ENCODE measurements around the gene FCN3. TPM values are rescaled to one million over a fixed set of nuclear protein-coding genes. Genes with fewer than 3 reads are reported as not detected.
"Not testable (repeated sequence)": the region's sequence is repeated elsewhere in the genome, so short reads cannot be mapped to it uniquely, and the experiment has no call there.

The FCN3 gene
- total and polyA plus RNA-seq, 2 donors (not counting 1 experiment from before 2014, with no cell fraction given), result not detected

GRCh38 chr1:27409669-27410068, 35.0 kb upstream of the FCN3 start:
- H4K20me1 ChIP-seq (ENCODE audit: control insufficient read depth, extremely low read depth, insufficient read depth, low read length), result no peaks in the 10 kb centered on the region
- no peak overlapping the region for H2AFZ ChIP-seq (ENCODE audit: low read length)
- H3K9ac ChIP-seq (ENCODE audit: insufficient read depth, low read length), result no peak overlapping the region
- H3K27ac ChIP-seq (ENCODE audit: insufficient read depth, low read length), result no peak overlapping the region
- no peak overlapping the region for H3K4me2 ChIP-seq (ENCODE audit: extremely low read depth, insufficient read depth, low read length)
- H3K4me3 ChIP-seq (replicated peaks in 1 of 4; ENCODE audit: control extremely low read depth in 1 of 4, insufficient read depth in 1 of 4, low read depth in 3 of 4, low read length in 4 of 4), result no peak overlapping the region
- DNase-seq (ENCODE audit: low read depth in 2 of 2), result no peak
- H3K4me1 ChIP-seq (ENCODE audit: control insufficient read depth, extremely low read depth, insufficient read depth, low read length), result peaks cover 13% of the 10 kb centered on the region
- H3K36me3 ChIP-seq (ENCODE audit: control insufficient read depth, insufficient read depth, low read length), result peaks cover 19% of the 10 kb centered on the region
- TF ChIP-seq EZH2 (IDR thresholded peaks at IDR 0.05; ENCODE audit: low read length, missing control alignments), result no peak
- no peak for TF ChIP-seq CTCF (conservative IDR thresholded peaks at IDR 0.05 in 1 of 2, IDR thresholded peaks at IDR 0.05 in 1 of 2; ENCODE audit: low read depth in 1 of 2, low read length in 2 of 2)
- H3K9me3 ChIP-seq (ENCODE audit: control insufficient read depth, insufficient read depth, low read depth, low read length), result no peaks in the 10 kb centered on the region
- H3K27me3 ChIP-seq (ENCODE audit: control insufficient read depth, insufficient read depth, low read length), result no peaks in the 10 kb centered on the region
- H3K79me2 ChIP-seq (ENCODE audit: control insufficient read depth, insufficient read depth, low read length), result no peaks in the 10 kb centered on the region

DNA sequence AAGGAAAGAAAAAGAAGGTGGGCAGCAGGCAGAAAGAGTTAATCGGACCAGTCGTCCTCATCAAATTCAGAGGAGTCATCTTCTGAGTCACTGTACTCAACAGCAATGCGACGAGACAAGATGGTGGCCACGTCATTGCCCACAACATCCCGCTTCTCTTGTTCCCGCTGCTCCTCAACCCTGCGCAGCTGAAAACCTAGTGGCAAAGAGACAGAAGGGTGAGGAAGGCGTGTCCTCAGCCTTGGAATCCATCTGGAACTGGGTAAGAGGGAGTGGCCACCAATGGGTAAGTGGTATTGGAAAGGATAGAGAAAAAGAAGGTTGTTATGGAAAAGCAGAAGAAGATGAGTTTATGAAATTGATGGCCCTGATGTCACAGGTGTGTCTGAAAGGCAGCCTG, 33.5 kb upstream of the FCN3 start:
- H3K36me3 ChIP-seq (ENCODE audit: control insufficient read depth, insufficient read depth, low read length), result peaks cover 12% of the 10 kb centered on the region
- no peak overlapping the region for H3K27ac ChIP-seq (ENCODE audit: insufficient read depth, low read length)
- H3K9me3 ChIP-seq (ENCODE audit: control insufficient read depth, insufficient read depth, low read depth, low read length), result no peaks in the 10 kb centered on the region
- no peak overlapping the region for H3K4me3 ChIP-seq (replicated peaks in 1 of 4; ENCODE audit: control extremely low read depth in 1 of 4, insufficient read depth in 1 of 4, low read depth in 3 of 4, low read length in 4 of 4)
- no peaks in the 10 kb centered on the region for H4K20me1 ChIP-seq (ENCODE audit: control insufficient read depth, extremely low read depth, insufficient read depth, low read length)
- no peak for TF ChIP-seq EZH2 (IDR thresholded peaks at IDR 0.05; ENCODE audit: low read length, missing control alignments)
- TF ChIP-seq CTCF (conservative IDR thresholded peaks at IDR 0.05 in 1 of 2, IDR thresholded peaks at IDR 0.05 in 1 of 2; ENCODE audit: low read depth in 1 of 2, low read length in 2 of 2), result no peak
- no peak overlapping the region for H3K9ac ChIP-seq (ENCODE audit: insufficient read depth, low read length)
- peaks cover 21% of the 10 kb centered on the region for H3K4me1 ChIP-seq (ENCODE audit: control insufficient read depth, extremely low read depth, insufficient read depth, low read length)
- no peak overlapping the region for H3K4me2 ChIP-seq (ENCODE audit: extremely low read depth, insufficient read depth, low read length)
- DNase-seq (ENCODE audit: low read depth in 2 of 2), result peak in 1 of 2 donors; percentile 78
- H3K27me3 ChIP-seq (ENCODE audit: control insufficient read depth, insufficient read depth, low read length), result no peaks in the 10 kb centered on the region
- no peak overlapping the region for H2AFZ ChIP-seq (ENCODE audit: low read length)
- H3K79me2 ChIP-seq (ENCODE audit: control insufficient read depth, insufficient read depth, low read length), result no peaks in the 10 kb centered on the region

DNA sequence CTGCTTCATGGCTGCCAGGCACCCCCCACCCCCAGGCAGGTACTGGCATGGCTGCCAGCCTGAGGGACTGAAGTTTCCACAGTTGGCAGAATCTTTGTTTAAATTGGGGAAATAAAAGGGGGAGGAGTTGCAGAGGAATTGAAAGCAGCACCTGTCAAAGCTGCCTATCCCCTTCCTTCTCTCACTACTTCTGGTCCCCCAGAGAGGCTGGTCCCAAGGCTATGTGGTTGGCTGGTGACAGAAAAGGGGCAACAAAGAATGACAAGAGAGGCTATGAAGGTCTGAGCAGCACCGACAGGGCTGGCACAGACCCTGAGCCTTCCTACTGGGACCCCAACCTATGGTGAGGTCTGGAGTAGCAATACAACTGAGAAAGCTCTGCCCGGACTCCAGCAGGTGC, 32.2 kb upstream of the FCN3 start:
- H4K20me1 ChIP-seq (ENCODE audit: control insufficient read depth, extremely low read depth, insufficient read depth, low read length), result not testable (repeated sequence)
- H3K4me1 ChIP-seq (ENCODE audit: control insufficient read depth, extremely low read depth, insufficient read depth, low read length), result peaks cover 31% of the 10 kb centered on the region
- H3K36me3 ChIP-seq (ENCODE audit: control insufficient read depth, insufficient read depth, low read length), result peaks cover 12% of the 10 kb centered on the region

More for the DNA sequence above, 32.2 kb upstream of the FCN3 start:
- H3K9me3 ChIP-seq (ENCODE audit: control insufficient read depth, insufficient read depth, low read depth, low read length); DNase-seq (ENCODE audit: low read depth in 2 of 2); H3K27ac ChIP-seq (ENCODE audit: insufficient read depth, low read length); H3K79me2 ChIP-seq (ENCODE audit: control insufficient read depth, insufficient read depth, low read length); H2AFZ ChIP-seq (ENCODE audit: low read length); H3K9ac ChIP-seq (ENCODE audit: insufficient read depth, low read length); H3K27me3 ChIP-seq (ENCODE audit: control insufficient read depth, insufficient read depth, low read length); H3K4me2 ChIP-seq (ENCODE audit: extremely low read depth, insufficient read depth, low read length); H3K4me3 ChIP-seq (replicated peaks in 1 of 4; ENCODE audit: control extremely low read depth in 1 of 4, insufficient read depth in 1 of 4, low read depth in 3 of 4, low read length in 4 of 4): not testable (repeated sequence)

Measured in fibroblast of lung (primary cell).